HEK293 (cell line): ENCODE results near the gene PM20D1.
"Not testable (repeated sequence)": the region's sequence is repeated elsewhere in the genome, so short reads cannot be mapped to it uniquely, and the experiment has no call there.

Source experiments
- CTCF ChIA-PET: fragments of 350-600 bp; formaldehyde crosslinking; extraction: SDS; loops from one replicate; lab custom pipeline; 2021; ENCODE audit warnings: antibody characterized with exemption; lab: Yijun Ruan, JAX
- POLR2A ChIA-PET: fragments of 300-600 bp; formaldehyde crosslinking; extraction: SDS; loops from one replicate; lab custom pipeline; 2020; ENCODE audit warnings: antibody characterized with exemption, inconsistent platforms; lab: Yijun Ruan, JAX
- H3K27ac ChIP-seq: fragments of 200-500 bp; sonication (Bioruptor generic); 2 replicates; pipeline ENCODE4 v1.5.1; 2014; ENCODE audit warnings: low read depth, low read length, control low read depth, inconsistent platforms; ENCODE audit errors: extremely low read depth
- H3K36me3 ChIP-seq, 2 experiments: fragments of 200-500 bp in 1 of 2; sonication (Bioruptor generic) in 1 of 2; 1 replicate in 1 of 2; 2 replicates in 1 of 2; pipeline ENCODE4 v1.5.1; 2014 to 2017; ENCODE audit warnings: inconsistent platforms in 2 of 2, low read length in 2 of 2; ENCODE audit not compliant: control insufficient read depth in 2 of 2, insufficient read depth in 1 of 2
- H3K4me1 ChIP-seq: fragments of 200-500 bp; sonication (Bioruptor generic); 2 replicates; pipeline ENCODE4 v1.5.1; 2014; ENCODE audit warnings: mild to moderate bottlenecking, low read length, inconsistent platforms; ENCODE audit not compliant: control insufficient read depth, insufficient read depth
- H3K4me3 ChIP-seq: 2 replicates; pipeline ENCODE4 v1.5.1; 2011; ENCODE audit warnings: low read depth, mild to moderate bottlenecking, control low read depth, low read length, moderate library complexity
- H3K9me3 ChIP-seq: fragments of 200-500 bp; sonication (Bioruptor generic); 2 replicates; pipeline ENCODE4 v1.5.1; 2014; ENCODE audit warnings: low read depth, low read length, inconsistent platforms; ENCODE audit not compliant: control insufficient read depth, insufficient read depth
- ZNF10 ChIP-seq: fragments of 450-650 bp; formaldehyde crosslinking; IDR thresholded peaks from 2 replicates; pipeline ENCODE4 v1.5.1; 2017; ENCODE audit warnings: missing biosample characterization, missing genetic modification characterization
- ZNF292 ChIP-seq: fragments of 450-650 bp; formaldehyde crosslinking; IDR thresholded peaks from 2 replicates; pipeline ENCODE4 v1.5.1; 2016; ENCODE audit warnings: low read depth, missing biosample characterization, missing genetic modification characterization, borderline replicate concordance
- ZNF324 ChIP-seq: fragments of 450-650 bp; formaldehyde crosslinking; IDR thresholded peaks from 2 replicates; pipeline ENCODE4 v1.5.1; 2016; ENCODE audit warnings: missing biosample characterization, missing genetic modification characterization
- ZNF549 ChIP-seq: fragments of 450-650 bp; IDR thresholded peaks from 2 replicates; pipeline ENCODE4 v1.5.1; 2018; ENCODE audit warnings: missing biosample characterization, missing genetic modification characterization, mild to moderate bottlenecking, inconsistent platforms, moderate library complexity
- ZNF664 ChIP-seq: fragments of 450-650 bp; formaldehyde crosslinking; IDR thresholded peaks from 2 replicates; pipeline ENCODE4 v1.5.1; 2016; ENCODE audit warnings: missing biosample characterization, missing genetic modification characterization
- ZNF670 ChIP-seq: fragments of 450-650 bp; formaldehyde crosslinking; IDR thresholded peaks from 2 replicates; pipeline ENCODE4 v1.5.1; 2016; ENCODE audit warnings: missing biosample characterization, missing genetic modification characterization, low read depth
- TF ChIP-seq, protein P1 (sequence below): fragments of 450-650 bp; formaldehyde crosslinking; IDR thresholded peaks from 2 replicates; pipeline ENCODE4 v1.5.1; 2016; ENCODE audit warnings: missing biosample characterization, missing genetic modification characterization
- TF ChIP-seq, protein P2 (sequence below): fragments of 450-650 bp; formaldehyde crosslinking; IDR thresholded peaks from 2 replicates; pipeline ENCODE4 v1.5.1; 2016; ENCODE audit warnings: missing biosample characterization, missing genetic modification characterization
- TF ChIP-seq, protein P3 (sequence below): fragments of 450-650 bp; formaldehyde crosslinking; IDR thresholded peaks from 2 replicates; pipeline ENCODE4 v1.5.1; 2016; ENCODE audit warnings: missing biosample characterization, missing genetic modification characterization

Gene PM20D1

DNA sequence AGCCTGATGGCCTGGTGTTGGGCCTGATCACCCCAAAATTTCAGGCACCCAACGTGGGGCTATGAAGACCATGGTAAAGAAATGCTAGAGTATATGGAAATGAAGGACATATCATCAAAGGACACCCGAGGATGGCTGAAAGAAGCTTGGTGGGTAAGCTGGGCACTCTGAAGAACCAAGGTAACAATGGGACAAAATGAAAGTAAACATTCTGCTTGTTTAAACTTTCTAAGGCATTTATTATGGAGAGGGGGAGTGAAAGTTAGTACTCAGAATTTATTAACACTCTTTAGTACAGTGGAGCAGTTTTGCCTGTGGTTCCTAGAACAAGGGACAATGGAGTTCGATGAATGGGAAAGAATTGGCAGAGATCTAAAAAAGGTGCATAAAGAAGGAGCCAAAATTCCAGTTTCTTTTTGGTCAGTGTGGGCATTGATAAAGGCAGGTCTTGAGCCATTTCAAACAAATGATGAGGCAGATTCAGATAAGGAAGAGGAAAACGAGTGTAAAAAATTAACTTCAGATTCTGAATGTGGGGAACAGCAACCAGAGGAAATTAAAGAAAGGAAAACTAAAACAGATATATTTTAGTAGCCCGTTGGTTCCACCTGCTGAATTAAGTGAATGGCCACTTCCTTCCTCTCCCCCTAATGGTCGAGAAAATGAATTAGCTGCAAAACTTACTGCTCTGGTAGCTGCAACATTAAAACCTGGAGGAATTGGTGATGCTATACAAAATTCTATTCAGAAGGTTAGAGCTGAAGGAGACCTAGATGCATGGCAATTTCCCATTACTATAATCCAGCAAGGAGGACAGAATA is 8.4 kb upstream of the PM20D1 start:
- no peak overlapping the region for H3K27ac ChIP-seq
- no peaks in the 10 kb centered on the region for H3K9me3 ChIP-seq
- no peak for TF ChIP-seq ZNF549 (tag by site-specific recombination)
- no peak for TF ChIP-seq ZNF670
- no peak for TF ChIP-seq ZNF292 (tag by site-specific recombination)
- no peak for TF ChIP-seq ZNF10 (tag by site-specific recombination)
- POLR2A ChIA-PET, result no interaction called here
- CTCF ChIA-PET, result interaction anchor here (1.0 to 2.1 kb wide), 3 partner anchors 49 to 119 kb away, joined by 3 to 8 read pairs (median 3); no protein-coding TSS in a partner anchor
- no peaks in the 10 kb centered on the region for H3K4me1 ChIP-seq
- no peak overlapping the region for H3K4me3 ChIP-seq
- H3K36me3 ChIP-seq, result no peaks in the 10 kb centered on the region

DNA sequence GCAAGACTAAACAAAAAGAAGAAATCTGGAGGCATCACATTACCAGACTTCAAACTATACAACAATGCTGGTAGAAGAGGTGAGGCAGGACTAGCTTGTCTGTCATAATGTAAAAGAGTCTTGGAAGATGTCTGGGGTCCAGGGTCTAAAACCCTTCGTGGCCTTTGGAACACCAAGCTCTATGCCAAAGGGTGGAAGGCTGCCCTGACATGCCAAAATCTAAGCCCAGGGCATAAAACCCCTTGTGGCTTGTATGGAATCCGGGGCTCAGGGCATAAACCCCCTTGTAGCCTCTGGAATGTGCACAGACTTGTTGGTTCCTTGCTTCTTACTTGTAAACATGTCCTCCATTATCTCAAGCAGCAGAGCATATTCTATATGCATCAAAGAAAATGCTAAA is 7.6 kb upstream of the PM20D1 start:
- POLR2A ChIA-PET, H3K27ac ChIP-seq, H3K4me3 ChIP-seq, H3K36me3 ChIP-seq, H3K4me1 ChIP-seq, H3K9me3 ChIP-seq: not testable (repeated sequence)
- CTCF ChIA-PET, result interaction anchor here (0.6 to 2.1 kb wide), 3 partner anchors 32 to 120 kb away, joined by 3 to 8 read pairs (median 3); no protein-coding TSS in a partner anchor

DNA sequence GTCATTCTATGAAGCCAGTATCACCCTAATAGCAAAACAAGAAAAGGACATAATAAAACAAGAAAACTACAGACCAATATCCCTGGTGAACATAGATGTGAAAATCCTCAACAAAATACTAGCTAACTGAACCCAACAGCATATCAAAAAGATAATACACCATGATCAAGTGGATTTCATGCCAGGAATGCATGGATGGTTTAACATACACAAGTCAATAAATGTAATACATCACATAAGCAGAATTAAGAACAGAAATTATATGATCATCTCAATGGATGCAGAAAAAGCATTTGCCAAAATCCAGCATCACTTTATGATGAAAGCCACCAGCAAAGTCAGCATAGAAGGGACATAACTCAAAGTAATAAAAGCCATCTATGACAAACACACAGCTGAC is 6.5 kb upstream of the PM20D1 start:
- H3K27ac ChIP-seq, result no peak overlapping the region
- TF ChIP-seq, protein P1, sequence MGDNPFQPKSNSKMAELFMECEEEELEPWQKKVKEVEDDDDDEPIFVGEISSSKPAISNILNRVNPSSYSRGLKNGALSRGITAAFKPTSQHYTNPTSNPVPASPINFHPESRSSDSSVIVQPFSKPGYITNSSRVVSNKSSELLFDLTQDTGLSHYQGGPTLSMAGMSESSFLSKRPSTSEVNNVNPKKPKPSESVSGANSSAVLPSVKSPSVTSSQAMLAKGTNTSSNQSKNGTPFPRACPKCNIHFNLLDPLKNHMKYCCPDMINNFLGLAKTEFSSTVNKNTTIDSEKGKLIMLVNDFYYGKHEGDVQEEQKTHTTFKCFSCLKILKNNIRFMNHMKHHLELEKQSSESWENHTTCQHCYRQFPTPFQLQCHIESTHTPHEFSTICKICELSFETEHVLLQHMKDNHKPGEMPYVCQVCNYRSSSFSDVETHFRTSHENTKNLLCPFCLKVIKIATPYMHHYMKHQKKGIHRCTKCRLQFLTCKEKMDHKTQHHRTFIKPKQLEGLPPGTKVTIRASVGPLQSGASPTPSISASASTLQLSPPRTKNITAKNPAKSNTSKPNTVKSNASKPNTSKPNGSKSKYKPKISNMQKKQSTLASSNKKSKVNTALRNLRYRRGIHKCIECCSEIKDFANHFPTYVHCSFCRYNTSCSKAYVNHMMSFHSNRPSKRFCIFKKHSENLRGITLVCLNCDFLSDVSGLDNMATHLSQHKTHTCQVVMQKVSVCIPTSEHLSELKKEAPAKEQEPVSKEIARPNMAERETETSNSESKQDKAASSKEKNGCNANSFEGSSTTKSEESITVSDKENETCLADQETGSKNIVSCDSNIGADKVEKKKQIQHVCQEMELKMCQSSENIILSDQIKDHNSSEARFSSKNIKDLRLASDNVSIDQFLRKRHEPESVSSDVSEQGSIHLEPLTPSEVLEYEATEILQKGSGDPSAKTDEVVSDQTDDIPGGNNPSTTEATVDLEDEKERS (tag by site-specific recombination), result 0 out of 2 replicates have a peak, but pooled peaks have one; percentile 32
- TF ChIP-seq ZNF324 (tag by site-specific recombination) (no peak), ZNF664 (tag by site-specific recombination) (peak; percentile 9; the same call in 1 of the 2 replicates)
- TF ChIP-seq, protein P2, sequence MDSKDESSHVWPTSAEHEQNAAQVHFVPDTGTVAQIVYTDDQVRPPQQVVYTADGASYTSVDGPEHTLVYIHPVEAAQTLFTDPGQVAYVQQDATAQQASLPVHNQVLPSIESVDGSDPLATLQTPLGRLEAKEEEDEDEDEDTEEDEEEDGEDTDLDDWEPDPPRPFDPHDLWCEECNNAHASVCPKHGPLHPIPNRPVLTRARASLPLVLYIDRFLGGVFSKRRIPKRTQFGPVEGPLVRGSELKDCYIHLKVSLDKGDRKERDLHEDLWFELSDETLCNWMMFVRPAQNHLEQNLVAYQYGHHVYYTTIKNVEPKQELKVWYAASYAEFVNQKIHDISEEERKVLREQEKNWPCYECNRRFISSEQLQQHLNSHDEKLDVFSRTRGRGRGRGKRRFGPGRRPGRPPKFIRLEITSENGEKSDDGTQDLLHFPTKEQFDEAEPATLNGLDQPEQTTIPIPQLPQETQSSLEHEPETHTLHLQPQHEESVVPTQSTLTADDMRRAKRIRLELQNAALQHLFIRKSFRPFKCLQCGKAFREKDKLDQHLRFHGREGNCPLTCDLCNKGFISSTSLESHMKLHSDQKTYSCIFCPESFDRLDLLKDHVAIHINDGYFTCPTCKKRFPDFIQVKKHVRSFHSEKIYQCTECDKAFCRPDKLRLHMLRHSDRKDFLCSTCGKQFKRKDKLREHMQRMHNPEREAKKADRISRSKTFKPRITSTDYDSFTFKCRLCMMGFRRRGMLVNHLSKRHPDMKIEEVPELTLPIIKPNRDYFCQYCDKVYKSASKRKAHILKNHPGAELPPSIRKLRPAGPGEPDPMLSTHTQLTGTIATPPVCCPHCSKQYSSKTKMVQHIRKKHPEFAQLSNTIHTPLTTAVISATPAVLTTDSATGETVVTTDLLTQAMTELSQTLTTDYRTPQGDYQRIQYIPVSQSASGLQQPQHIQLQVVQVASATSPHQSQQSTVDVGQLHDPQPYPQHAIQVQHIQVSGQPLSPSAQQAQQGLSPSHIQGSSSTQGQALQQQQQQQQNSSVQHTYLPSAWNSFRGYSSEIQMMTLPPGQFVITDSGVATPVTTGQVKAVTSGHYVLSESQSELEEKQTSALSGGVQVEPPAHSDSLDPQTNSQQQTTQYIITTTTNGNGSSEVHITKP (tag by site-specific recombination), result no peak
- TF ChIP-seq, protein P3, sequence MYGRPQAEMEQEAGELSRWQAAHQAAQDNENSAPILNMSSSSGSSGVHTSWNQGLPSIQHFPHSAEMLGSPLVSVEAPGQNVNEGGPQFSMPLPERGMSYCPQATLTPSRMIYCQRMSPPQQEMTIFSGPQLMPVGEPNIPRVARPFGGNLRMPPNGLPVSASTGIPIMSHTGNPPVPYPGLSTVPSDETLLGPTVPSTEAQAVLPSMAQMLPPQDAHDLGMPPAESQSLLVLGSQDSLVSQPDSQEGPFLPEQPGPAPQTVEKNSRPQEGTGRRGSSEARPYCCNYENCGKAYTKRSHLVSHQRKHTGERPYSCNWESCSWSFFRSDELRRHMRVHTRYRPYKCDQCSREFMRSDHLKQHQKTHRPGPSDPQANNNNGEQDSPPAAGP (tag by site-specific recombination), result no peak
- no peaks in the 10 kb centered on the region for H3K4me1 ChIP-seq
- CTCF ChIA-PET, result interaction anchor here (0.8 to 2.1 kb wide), 2 partner anchors 121 to 941 kb away, joined by 3 to 8 read pairs; no protein-coding TSS in a partner anchor
- no peaks in the 10 kb centered on the region for H3K9me3 ChIP-seq
- no peaks in the 10 kb centered on the region for H3K36me3 ChIP-seq
- POLR2A ChIA-PET, result no interaction called here
- no peak overlapping the region for H3K4me3 ChIP-seq
